Muscle of leg (tissue), 9 donors: Measurements from ENCODE around the gene MRGPRX1. TPM values are rescaled to one million over a fixed set of nuclear protein-coding genes. Genes with fewer than 3 reads are reported as not detected.

Experiments used
- polyA plus RNA-seq, 8 donors: library from polyadenylated mRNA; unstranded; fragments of 120-200 nt; gene quantifications; one replicate each; pipeline versions ENCODE4 v1.2.1 to v1.2.3, GENCODE V29; 2013; ENCODE audit warnings: inconsistent platforms in 1 of 8, low replicate concordance in 1 of 8; ENCODE audit not compliant: insufficient read length in 8 of 8, insufficient read depth in 1 of 8
- total RNA-seq: library from RNA; stranded (reverse); fragments of 120-200 nt; gene quantifications from one replicate; pipeline ENCODE4 v1.2.4, GENCODE V29; 2013

The MRGPRX1 gene
- total and polyA plus RNA-seq, 9 donors, result not detected

Other genes starting within 250 kb of the MRGPRX1 start
- 2.6 TPM for gene TMEM86A, start 240.6 kb downstream of the MRGPRX1 start, total RNA-seq
- gene TMEM86A, start 240.6 kb downstream of the MRGPRX1 start, polyA plus RNA-seq, result 1 to 10 TPM; 1.5 to 3.4 (median 3.1) TPM
- gene IGSF22, start 213.2 kb downstream of the MRGPRX1 start, total RNA-seq, result 4.2 TPM
- 1 to 10 TPM; 2.2 to 8.9 (median 3.5) TPM for gene IGSF22, start 213.2 kb downstream of the MRGPRX1 start, polyA plus RNA-seq
- gene PTPN5, start 147.6 kb downstream of the MRGPRX1 start, total RNA-seq, result 0.18 TPM
- 1 to 10 TPM in 1 of 8 donors, under 1 TPM in 7; 0.14 to 2.0 (median 0.25) TPM for gene PTPN5, start 147.6 kb downstream of the MRGPRX1 start, polyA plus RNA-seq
- gene MRGPRX2, start 121.3 kb upstream of the MRGPRX1 start, total RNA-seq, result not detected
- not detected for gene MRGPRX2, start 121.3 kb upstream of the MRGPRX1 start, polyA plus RNA-seq
- 6.3 TPM for gene ZDHHC13, start 177.8 kb upstream of the MRGPRX1 start, total RNA-seq
- 1 to 10 TPM; 5.9 to 8.1 (median 7.2) TPM for gene ZDHHC13, start 177.8 kb upstream of the MRGPRX1 start, polyA plus RNA-seq